Measurements from ENCODE around the gene PDS5A.
"Not testable (repeated sequence)": the region's sequence is repeated elsewhere in the genome, so short reads cannot be mapped to it uniquely, and the experiment has no call there.

PDS5A gene

GRCh38 chr4:40000711-40001110, 23.0 kb upstream of the PDS5A start:
- no peak for TF ChIP-seq CTCF (IDR thresholded peaks at IDR 0.05)
- H3K27me3 ChIP-seq = no peaks in the 10 kb centered on the region
- no peak overlapping the region for H3K27ac ChIP-seq
- DNase-seq = no peak
- intact Hi-C loops (cut with DNase I; ENCODE audit: low total_unique reads) = no loop called here
- no peaks in the 10 kb centered on the region for H3K4me1 ChIP-seq
- no peaks in the 10 kb centered on the region for H3K36me3 ChIP-seq
- H3K9me3 ChIP-seq = no peaks in the 10 kb centered on the region
- no peak overlapping the region for H3K4me3 ChIP-seq

GRCh38 chr4:39998659-39999345, 21.1 kb upstream of the PDS5A start:
- H3K27me3 ChIP-seq = no peaks in the 10 kb centered on the region
- H3K9me3 ChIP-seq = no peaks in the 10 kb centered on the region
- H3K4me1 ChIP-seq = no peaks in the 10 kb centered on the region
- H3K36me3 ChIP-seq = no peaks in the 10 kb centered on the region
- no peak for TF ChIP-seq CTCF (IDR thresholded peaks at IDR 0.05)
- no peak overlapping the region for H3K27ac ChIP-seq
- DNase-seq = no peak
- intact Hi-C loops (cut with DNase I; ENCODE audit: low total_unique reads) = no loop called here
- no peak overlapping the region for H3K4me3 ChIP-seq

GRCh38 chr4:39996811-39997210, 19.1 kb upstream of the PDS5A start:
- intact Hi-C loops (cut with DNase I; ENCODE audit: low total_unique reads) = no loop called here

GRCh38 chr4:39994406-39994805, 16.7 kb upstream of the PDS5A start:
- no peaks in the 10 kb centered on the region for H3K36me3 ChIP-seq
- no peak overlapping the region for H3K4me3 ChIP-seq
- TF ChIP-seq CTCF (IDR thresholded peaks at IDR 0.05) = no peak
- no peak overlapping the region for H3K27ac ChIP-seq
- no peaks in the 10 kb centered on the region for H3K9me3 ChIP-seq
- H3K27me3 ChIP-seq = no peaks in the 10 kb centered on the region
- peaks cover 0 to 11% (median 5%) of the 10 kb centered on the region in 4 donors for H3K4me1 ChIP-seq
- intact Hi-C loops (cut with DNase I; ENCODE audit: low total_unique reads) = no loop called here
- DNase-seq = no peak

More at GRCh38 chr4:39996811-39997210, 19.1 kb upstream of the PDS5A start:
- Histone ChIP-seq H3K27me3 (no peaks in the 10 kb centered on the region), H3K36me3 (no peaks in the 10 kb centered on the region), H3K4me3 (no peak overlapping the region), H3K27ac (no peak overlapping the region), H3K9me3 (no peaks in the 10 kb centered on the region), H3K4me1 (no peaks in the 10 kb centered on the region)
- DNase-seq = no peak
- TF ChIP-seq CTCF (IDR thresholded peaks at IDR 0.05) = no peak

- H3K4me3 ChIP-seq; intact Hi-C loops (cut with DNase I; ENCODE audit: low total_unique reads); H3K9me3 ChIP-seq: not testable (repeated sequence)
Measured at GRCh38 chr4:39989381-39989780, 11.7 kb upstream of the PDS5A start.

GRCh38 chr4:39987485-39987884, 9.8 kb upstream of the PDS5A start:
- H3K4me1 ChIP-seq = peaks cover 0 to 11% (median 5%) of the 10 kb centered on the region in 4 donors
- H3K9me3 ChIP-seq = no peaks in the 10 kb centered on the region
- intact Hi-C loops (cut with DNase I; ENCODE audit: low total_unique reads) = no loop called here
- no peak for TF ChIP-seq CTCF (IDR thresholded peaks at IDR 0.05)
- DNase-seq = no peak
- no peak overlapping the region for H3K4me3 ChIP-seq
- no peak overlapping the region for H3K27ac ChIP-seq
- H3K36me3 ChIP-seq = no peaks in the 10 kb centered on the region
- H3K27me3 ChIP-seq = no peaks in the 10 kb centered on the region

More at GRCh38 chr4:39989381-39989780, 11.7 kb upstream of the PDS5A start:
- H3K36me3 ChIP-seq, H3K27me3 ChIP-seq, H3K27ac ChIP-seq, DNase-seq: not testable (repeated sequence)
- H3K4me1 ChIP-seq = peaks cover 0 to 11% (median 5%) of the 10 kb centered on the region in 4 donors
